ENCODE data around the gene SCAMP2.

The SCAMP2 gene

GRCh38 chr15:74799255-74799855, 73.8 kb downstream of the SCAMP2 start:
- DNase-seq (ENCODE audit: low read depth in 3 of 3, low spot score in 1 of 3) = no peak

GRCh38 chr15:74798388-74799254, 74.5 kb downstream of the SCAMP2 start:
- no peak for DNase-seq (ENCODE audit: low read depth in 3 of 3, low spot score in 1 of 3)

- DNase-seq (ENCODE audit: low read depth in 3 of 3, low spot score in 1 of 3) = no peak
Observed at GRCh38 chr15:74795966-74796625, 77.1 kb downstream of the SCAMP2 start.

GRCh38 chr15:74794970-74795349, 78.2 kb downstream of the SCAMP2 start:
- DNase-seq (ENCODE audit: low read depth in 3 of 3, low spot score in 1 of 3) = no peak

GRCh38 chr15:74794248-74794969, 78.8 kb downstream of the SCAMP2 start:
- DNase-seq (ENCODE audit: low read depth in 3 of 3, low spot score in 1 of 3) = no peak

Measured in stimulated activated CD4-positive, alpha-beta T cell treated with anti-CD3 and anti-CD28 coated beads, TNF-alpha, amount 100 ng/mL, for 1 hour (primary cell).